ENCODE results near the gene HOXD3. TPM values are rescaled to one million over a fixed set of nuclear protein-coding genes. Genes with fewer than 3 reads are reported as not detected.
A peak's percentile ranks its signal among the peaks of the same experiment; 100 is the strongest.

The HOXD3 gene
- total RNA-seq = 0.52 TPM

GRCh38 chr2:176156807-176157498 is at the start of gene HOXD3:
HOXD3 (plus strand) TSS chr2:176157307; CDS start chr2:176169115, 11,808 bp downstream.
- no peak for ATAC-seq

- no peak for ATAC-seq
Measured at GRCh38 chr2:176107731-176108181, 49.4 kb upstream of the HOXD3 start.

- no peak for ATAC-seq
Measured at GRCh38 chr2:176109192-176109901, 47.8 kb upstream of the HOXD3 start.

- no peak for ATAC-seq
Measured at GRCh38 chr2:176109946-176110345, 47.2 kb upstream of the HOXD3 start.

- ATAC-seq = no peak
Measured at GRCh38 chr2:176110415-176111308, 46.4 kb upstream of the HOXD3 start.

GRCh38 chr2:176111309-176111663 is 45.8 kb upstream of the HOXD3 start:
- ATAC-seq = no peak

GRCh38 chr2:176111846-176112374 is 45.2 kb upstream of the HOXD3 start:
- no peak for ATAC-seq

- ATAC-seq = no peak
Measured at GRCh38 chr2:176112375-176113302, 44.5 kb upstream of the HOXD3 start.

- no peak for ATAC-seq
Measured at GRCh38 chr2:176114120-176114929, 42.8 kb upstream of the HOXD3 start.

- no peak for ATAC-seq
Measured at GRCh38 chr2:176114930-176115625, 42.0 kb upstream of the HOXD3 start.

- peak; percentile 67 for ATAC-seq
Measured at GRCh38 chr2:176115883-176116813, 41.0 kb upstream of the HOXD3 start, which contains the start of gene HOXD10. HOXD10 (plus strand) TSS chr2:176116778; CDS start chr2:176116834, 56 bp downstream.

GRCh38 chr2:176117162-176117822 is 39.8 kb upstream of the HOXD3 start:
- no peak for ATAC-seq

- no peak for ATAC-seq
Measured at GRCh38 chr2:176117823-176118371, 39.2 kb upstream of the HOXD3 start.

- ATAC-seq = no peak
Measured at GRCh38 chr2:176118601-176119339, 38.3 kb upstream of the HOXD3 start.

- ATAC-seq = no peak
Measured at GRCh38 chr2:176120364-176121189, 36.5 kb upstream of the HOXD3 start.

Measured in esophagus mucosa (tissue), 1 donor.